Globus pallidus (tissue), 1 donor: ENCODE data around the gene GRIK4.

Experiments
- DNase-seq: peaks from one replicate; pipeline ENCODE4 v3.0.0-alpha.2; 2015; ENCODE audit warnings: low spot score

Gene GRIK4

GRCh38 chr11:120635136-120635810, 123.7 kb downstream of the GRIK4 start:
- no peak for DNase-seq

DNA sequence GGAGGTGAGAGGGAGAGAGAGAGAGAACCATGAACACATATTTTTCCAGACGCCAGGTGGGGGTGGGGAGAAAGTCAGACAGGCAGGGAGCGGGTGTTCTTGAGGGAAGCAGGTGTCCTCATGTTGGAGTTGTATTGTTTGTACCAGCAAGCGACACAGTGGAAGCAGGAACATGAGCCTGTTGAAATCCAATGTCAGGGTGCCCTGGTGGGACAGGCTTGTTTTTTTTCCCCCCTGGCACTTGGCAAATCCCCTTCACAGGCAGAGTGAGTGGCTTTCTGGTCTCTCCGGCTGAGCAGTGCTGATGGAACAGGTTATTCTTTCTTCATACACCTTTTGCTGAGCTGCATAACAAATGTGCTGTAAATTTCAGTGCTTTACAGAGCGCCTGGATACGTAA, 125.6 kb downstream of the GRIK4 start:
- no peak for DNase-seq

DNA sequence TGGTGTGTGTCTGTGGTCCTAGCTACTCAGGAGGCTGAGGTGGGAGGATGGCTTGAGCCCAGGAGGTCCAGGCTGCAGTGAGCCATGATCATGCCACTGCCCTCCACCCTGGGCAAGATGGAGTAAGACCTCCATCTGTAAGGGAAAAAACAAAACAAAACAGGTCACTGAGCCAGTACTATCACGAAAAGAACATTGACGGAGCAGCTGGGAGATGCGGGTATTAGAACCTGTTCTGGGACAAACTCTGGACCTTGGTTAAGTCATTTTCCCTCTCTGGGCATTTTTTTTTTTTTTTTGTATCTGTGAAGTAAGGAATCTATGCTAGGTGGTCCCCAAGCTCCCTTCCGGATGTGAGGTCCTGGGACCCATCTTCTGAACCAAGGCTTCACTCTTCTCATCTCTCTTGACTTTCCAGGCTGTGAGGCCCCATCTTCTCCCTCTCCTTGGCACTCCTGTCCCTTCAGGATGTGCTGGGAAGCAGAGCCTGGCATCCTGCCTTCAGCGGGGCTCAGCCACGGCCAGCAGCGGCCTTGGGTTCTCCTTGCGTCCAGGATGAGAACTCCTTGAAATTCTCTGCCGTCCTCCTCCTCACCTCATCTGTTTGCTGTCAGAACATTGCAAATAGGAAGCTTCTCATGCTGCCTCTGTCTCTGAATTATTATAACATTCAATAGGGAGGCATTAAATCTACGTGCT, 130.8 kb downstream of the GRIK4 start:
- DNase-seq: no peak

DNA sequence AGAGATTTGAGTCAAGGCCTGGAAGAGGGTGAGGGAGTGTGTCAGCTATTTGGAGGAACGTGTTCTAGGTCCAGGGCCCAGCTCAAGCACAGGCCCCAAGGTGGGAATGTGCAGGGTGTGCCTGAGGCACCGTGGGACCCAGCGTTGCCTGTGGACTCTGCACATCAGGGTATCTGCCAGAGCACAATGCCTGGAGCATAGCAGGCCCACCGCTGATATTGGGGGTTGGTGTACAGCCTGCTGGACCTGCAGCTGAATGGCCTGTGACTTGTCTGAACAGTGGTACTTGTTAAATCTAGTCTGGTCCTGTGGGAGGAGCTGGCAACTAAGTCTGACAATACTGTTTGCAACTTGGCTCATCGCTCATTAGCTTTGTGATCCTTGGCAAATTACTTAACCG, 131.7 kb downstream of the GRIK4 start:
- no peak for DNase-seq

DNA sequence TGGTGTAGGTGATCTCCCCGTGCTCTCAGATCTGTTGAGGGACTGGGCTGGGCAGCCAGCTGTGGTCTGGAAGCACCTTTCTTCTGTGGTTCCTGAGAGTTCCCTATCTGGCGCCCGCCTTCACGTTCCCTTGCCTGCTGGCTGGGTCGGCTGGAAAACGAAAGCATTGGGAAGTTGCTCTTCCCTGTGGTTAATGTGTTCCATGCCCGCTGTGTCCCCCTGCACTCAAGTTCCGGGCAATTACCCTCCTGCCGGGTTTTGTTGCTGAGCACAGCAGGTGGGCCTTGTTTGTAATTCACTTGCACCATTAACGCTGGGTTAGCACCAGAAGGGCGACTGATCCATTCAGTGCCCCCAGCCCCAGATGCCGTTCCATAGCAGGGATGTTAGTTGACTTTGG, 134.1 kb downstream of the GRIK4 start:
- no peak for DNase-seq

GRCh38 chr11:120646206-120646605, 134.7 kb downstream of the GRIK4 start:
- DNase-seq: no peak

DNA sequence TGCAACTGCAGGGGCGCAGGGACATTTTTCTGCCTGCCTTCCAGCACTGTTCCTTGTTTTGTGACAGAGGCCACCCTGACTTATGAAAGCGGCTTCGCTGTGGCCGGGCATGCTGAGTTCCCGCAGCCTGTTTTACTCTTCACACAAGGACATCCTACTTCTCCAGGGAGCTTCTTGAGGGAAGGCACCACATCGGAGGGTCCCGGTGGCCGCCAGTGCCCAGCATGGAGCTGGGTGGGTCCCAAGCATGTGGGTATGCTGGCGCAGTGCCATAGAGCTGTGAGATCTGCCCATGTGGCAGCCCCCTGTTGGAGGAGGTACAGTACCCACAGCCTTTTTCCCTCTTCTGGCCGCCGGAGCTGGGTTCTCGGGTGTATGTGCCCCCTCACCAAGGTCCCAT, 136.1 kb downstream of the GRIK4 start:
- no peak for DNase-seq

- no peak for DNase-seq
Observed at GRCh38 chr11:120648771-120649170, 137.2 kb downstream of the GRIK4 start.

- no peak for DNase-seq
Observed at GRCh38 chr11:120649316-120649715, 137.8 kb downstream of the GRIK4 start.

- DNase-seq: no peak
Observed at GRCh38 chr11:120651396-120651795, 139.8 kb downstream of the GRIK4 start.

DNA sequence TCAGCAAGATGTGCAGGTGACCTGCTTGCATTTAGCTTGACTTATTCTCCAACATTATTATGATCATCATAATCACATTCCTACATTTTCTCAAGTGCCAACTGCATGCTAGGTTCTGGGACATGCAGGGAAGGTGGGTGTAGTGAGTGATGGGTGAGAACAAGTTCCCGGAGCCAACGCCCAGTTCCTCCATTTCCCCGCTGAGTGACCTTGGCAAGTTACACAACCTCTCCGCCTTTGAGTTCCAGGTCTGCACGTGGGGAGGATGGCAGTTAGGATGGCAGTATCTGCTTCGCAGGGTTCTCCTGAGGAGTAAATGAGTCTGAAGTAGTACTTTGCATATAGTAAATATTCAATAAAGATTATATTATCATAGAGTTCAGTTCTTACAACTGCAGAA, 140.3 kb downstream of the GRIK4 start:
- no peak for DNase-seq

DNA sequence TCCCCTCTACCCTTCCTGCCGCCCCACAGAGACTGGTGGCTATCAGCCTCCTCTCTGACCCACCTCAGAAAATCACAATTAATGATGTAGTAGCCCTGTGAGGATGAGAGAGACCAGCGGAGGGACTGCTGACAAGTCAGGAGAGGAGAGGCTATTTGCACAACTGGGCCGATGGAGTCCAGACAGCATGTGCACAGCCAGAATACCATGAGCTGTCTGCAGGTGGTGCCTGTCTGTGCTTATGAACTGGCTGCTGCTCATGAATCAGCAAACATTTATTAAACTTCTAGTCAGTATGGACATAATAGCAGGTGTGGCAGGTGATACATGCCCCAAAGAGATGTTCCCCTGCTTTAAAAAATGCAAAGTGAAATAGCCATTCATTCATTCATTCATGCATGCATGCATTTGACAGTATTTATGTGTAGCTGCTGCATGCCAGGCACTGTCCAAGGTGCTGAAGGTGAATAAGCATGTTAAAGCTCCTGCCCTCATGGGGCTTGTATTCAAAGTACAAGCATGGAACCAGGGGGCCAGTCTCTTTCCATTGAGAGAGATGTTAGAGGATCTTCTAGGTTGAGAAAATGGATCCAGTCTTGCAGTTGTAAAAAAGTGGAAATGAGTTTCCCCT, 141.3 kb downstream of the GRIK4 start:
- DNase-seq: no peak

DNA sequence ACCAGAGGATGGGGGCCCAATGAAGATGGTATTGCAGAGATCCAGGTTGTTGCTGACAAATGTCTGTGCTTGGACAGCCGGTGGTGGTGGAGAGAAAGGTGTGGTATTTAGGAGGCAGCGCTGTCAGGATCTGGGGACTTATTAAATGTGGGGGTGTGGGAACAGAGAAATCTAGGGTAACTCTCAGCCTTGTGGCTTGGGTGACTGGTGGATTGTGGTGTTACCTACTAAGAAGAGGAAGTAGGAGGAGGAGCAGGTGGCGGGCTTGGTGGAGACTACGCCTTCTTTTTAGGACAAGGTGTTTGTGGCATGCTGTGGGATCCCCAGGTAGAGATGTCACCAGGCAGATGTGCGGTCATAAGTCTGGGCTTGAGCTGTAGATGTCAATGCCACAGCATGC, 144.0 kb downstream of the GRIK4 start:
- DNase-seq: no peak

DNA sequence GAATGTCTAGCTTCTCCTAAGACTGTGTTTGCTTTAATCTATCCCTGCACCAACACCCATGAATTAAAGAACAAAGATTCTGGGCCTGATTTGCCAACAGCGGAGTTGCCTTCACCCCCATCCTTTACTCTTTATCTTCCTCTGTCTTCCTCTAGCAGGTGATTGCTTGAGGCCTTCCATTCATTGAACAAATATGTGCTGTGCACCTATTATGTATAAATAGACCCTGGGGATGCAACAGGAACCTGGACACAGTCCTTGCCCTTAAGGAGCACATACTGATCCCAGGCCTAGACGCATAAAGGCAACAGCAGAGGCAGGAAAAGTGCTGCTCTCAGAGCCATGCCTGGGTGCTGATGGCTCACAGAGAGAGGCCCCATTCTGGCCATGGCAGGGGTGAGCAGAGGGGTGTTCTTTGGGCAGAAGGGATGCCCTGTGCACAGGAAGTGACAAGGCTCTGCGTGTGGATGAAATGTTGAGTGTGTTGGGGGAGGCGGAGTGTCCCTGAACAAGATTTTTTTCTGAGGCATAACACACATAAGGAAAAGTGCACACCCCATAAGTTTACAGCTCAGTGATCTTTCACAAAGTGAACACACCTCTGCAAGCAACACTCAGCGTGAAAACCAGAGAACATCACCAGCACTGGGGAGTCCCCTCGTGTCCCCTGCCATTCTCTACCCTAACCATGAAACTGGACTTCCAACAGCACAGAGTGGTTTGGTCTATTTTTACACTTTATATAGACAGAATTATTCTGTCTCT, 145.9 kb downstream of the GRIK4 start:
- DNase-seq: no peak

DNA sequence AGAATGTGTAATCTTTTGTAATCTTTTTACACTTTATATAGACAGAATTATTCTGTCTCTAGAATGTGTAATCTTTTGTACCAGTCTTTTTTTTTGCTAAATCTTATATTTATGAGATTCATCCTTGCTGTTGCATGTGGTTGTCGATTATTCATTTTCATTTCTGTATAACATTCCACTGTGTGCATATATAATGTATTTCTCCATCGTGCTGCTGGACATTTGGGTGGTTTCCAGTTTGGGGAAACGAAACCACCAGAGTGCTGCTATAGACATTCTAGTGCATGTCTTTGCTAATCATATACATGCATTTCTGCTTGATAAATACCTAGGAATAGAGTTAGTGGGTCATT, 146.5 kb downstream of the GRIK4 start:
- DNase-seq: no peak

DNA sequence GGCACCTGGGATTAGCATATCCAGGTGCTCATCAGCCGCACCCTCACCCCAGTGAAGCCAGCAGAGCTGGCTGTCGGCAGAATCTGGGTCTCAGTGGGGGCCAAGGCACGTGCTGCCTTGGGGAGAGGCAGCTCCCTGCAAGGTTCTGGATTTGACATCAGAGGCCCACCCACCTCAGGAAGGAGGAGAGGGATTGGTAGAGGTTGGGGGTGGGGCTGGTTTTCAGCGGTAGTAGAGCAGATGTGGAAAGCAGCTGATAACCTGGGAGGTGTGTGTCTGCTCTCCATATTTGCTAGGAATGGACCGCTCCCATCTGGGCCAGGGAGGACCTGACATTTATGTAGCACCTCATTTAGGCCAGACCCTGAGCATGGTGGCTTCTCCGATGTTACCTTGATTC, 147.5 kb downstream of the GRIK4 start:
- DNase-seq: no peak

- DNase-seq: no peak
Observed at GRCh38 chr11:120660024-120660565, 148.5 kb downstream of the GRIK4 start.

- DNase-seq: peak; percentile 10
Observed at GRCh38 chr11:120662071-120662676, 150.6 kb downstream of the GRIK4 start.

DNA sequence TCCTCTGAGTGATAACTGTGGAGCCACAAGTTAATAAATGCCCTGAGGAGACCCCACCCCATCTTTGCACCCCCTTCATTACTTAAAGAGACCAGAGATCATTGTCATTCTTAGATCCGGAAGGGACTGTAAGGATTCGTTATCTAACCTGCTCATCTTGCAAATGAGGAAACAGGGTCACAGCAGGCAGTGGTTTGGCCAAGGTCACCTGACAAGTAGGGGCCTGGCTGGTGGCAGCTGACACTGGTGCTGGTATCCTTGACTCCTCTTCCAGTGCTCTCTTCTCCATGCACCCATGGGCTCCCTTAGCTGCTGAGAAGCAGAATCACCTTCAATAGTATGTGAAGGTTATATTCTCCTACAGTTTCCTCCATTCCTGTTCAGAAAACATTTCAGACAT, 151.6 kb downstream of the GRIK4 start:
- no peak for DNase-seq

- no peak for DNase-seq
Observed at GRCh38 chr11:120666121-120666639, 154.6 kb downstream of the GRIK4 start.

- DNase-seq: no peak
Observed at GRCh38 chr11:120667281-120667680, 155.7 kb downstream of the GRIK4 start.

GRCh38 chr11:120667934-120668333, 156.4 kb downstream of the GRIK4 start:
- DNase-seq: no peak
